Activated CD4-positive, alpha-beta T cell treated with anti-CD3 and anti-CD28 coated beads for 1 hour (primary cell): Measurements from ENCODE around the gene SAMD4A.

ENCODE experiments used
- DNase-seq: peaks from one replicate; pipeline ENCODE4 v3.0.0-alpha.2; 2020

Gene SAMD4A

DNA sequence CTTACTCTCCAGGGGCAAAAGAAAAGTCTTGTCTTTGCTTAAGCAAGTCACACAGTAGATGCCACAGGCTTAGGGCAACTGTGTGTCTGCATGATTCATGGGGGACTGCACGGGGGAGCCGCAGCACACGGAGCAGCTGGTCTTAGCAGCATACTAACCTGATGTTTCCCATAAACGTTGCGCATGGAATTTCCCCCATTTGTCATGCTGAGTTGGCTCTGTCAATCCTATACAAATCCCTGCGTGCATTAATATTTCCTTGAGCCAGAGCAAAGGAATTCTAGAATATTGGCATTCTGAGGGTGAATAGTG is 71.2 kb downstream of the SAMD4A start:
- DNase-seq = no peak

DNA sequence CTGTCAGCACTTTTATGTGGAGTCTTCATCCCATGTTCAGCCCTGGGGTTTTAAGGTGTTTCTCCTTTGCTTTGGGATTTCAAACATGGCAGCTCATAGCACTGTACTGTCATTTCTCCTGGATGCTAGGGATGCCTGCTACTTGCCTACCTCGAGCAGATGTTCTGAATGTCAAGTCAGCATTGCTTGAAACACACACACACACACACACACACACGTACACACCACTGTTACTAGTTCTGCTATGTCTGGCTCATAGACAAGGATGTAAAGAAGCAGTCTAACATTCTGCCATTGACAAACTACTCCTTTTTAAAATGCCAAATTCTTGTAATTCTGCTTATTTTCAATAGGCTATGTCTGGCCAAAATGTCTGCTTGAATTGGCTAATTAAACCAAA is 72.7 kb downstream of the SAMD4A start:
- DNase-seq = no peak

DNA sequence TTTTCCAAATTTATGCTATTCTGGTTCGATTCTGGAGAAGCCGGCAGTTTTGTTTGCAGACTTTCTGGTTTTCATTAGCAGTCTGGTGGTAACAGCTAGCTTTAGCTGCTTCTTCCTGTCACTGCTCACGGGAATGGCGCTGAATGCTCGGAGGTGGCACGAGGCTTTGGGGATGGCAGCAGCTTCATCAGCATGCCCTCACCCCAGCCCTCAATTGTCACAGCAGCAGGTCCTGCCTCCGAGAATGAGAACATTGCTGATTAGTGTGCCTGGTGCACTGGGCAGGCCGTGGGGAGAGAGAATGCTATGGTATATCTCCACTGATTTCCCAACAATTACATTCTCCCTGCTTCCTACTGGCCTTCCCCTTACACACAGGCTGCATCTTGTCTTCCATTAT is 73.6 kb downstream of the SAMD4A start:
- DNase-seq = no peak

DNA sequence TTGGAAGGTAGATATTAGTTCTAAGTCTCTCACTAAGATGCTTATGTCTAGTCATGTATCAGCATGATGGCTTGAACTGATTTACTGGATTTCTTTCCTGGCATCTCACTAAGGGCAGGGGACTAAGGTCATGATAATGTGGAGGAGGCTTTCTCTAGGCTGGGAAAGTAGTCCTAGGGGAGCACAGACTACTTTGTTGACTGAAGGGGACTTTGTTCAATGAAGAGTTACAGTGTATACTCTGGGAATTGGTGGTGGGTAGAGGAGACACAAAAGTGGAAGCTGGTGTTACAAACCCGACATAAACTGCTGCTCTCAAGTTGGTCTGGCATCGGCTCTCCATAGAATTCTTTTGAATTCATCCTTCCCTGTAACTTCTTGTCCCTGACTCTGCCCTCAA is 75.2 kb downstream of the SAMD4A start:
- no peak for DNase-seq

DNA sequence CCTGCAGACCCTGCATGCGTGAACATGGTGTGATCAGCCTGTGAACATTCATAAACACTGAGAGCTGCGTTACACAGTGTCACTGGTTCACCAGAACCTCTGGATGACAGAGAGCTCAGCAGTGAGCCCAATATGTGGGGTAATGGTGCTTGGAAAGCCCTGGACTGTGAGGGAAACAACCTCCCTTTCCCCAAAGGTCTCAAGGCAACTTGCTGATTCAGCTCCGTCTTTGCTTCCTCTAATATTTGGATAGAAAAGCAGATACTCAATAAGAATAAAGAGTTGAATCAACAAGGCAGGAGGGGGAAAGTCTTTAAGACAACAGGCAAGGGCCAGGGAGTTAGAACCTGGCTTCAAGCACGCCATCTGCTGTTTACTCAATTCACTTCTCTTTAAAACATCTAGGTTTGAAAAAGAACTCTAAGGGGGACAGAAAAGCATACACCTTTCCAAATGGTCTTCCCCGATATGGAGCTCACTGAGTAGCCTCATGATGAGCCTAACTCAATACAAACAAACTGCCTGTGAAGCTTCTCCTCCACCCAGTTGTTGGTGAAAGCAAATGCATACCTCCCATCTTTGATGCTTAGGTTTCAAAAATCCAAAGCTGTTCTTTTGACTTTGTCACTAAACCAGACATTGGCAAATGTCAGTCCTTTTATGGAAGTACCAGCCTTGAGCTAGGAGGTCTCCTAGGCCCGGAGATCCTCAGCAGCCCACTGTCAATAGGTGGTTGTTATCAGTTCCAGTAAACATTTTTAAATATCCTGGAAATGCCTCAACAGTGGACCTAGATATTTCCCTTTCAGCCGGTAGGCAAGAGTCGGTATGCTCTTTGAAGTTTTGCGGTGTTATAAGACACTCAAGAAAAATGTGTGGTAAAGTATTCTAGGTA is 76.1 kb downstream of the SAMD4A start:
- DNase-seq = no peak

GRCh38 chr14:54643696-54644176 is 76.8 kb downstream of the SAMD4A start:
- no peak for DNase-seq

DNA sequence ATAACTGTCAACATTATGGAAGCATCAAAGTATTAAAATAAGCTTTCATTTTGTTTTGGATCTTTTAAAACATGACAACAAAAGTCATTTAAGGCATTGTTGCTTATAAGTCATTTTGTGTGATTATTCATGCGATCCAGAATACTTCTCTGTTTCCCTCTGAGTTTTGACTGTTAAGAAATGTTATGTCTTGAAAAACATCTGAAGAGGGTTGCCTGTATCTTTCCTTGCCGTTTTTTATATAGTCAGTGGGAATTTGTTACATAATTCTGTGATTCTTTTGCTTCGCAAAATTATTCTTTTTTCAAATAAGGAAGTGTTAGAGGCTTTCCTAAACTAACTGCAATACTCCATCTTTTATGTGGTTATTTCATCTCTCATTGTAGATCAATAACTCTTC is 78.7 kb downstream of the SAMD4A start:
- DNase-seq = no peak

DNA sequence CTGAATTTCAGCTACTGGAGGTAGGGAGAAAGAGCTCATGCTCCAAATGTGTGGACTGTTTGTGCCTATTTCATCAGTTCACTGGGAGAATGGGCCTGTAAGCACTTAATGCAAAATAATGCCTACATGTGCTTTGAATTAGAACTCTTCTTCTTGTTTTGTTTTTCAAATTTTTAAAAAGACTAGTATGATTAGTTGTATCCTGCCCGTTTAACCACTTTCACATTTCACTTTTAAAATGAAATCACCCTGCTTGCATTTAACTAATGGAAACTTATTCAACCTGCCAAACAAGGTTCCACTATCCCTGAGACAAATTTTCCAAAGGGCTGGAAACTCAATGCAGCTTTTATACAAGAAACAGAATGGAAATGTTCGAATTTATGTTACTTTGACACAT is 79.7 kb downstream of the SAMD4A start:
- no peak for DNase-seq

DNA sequence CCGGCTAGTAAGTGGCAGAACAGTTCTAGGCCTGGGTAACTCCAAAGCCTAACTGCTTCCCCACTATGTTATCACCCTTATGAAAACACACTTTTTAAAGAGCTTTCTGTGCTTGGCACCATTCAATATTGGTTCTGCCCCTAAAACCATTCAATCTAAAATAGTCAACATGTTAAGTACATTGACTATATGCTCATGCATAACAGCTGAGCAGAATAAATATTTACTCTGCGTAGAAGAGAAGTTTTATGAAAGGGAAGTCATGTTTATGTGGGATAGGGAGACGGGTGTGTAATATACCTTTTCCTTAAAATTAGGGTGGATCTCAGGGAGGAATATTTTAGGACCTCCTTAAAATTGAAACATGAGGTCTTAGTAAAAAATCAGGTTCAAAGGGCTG is 80.5 kb downstream of the SAMD4A start:
- no peak for DNase-seq

GRCh38 chr14:54649056-54649455 is 82.1 kb downstream of the SAMD4A start:
- no peak for DNase-seq

GRCh38 chr14:54650331-54650958 is 83.5 kb downstream of the SAMD4A start:
- no peak for DNase-seq

- DNase-seq = no peak
Measured at GRCh38 chr14:54650959-54651351, 84.0 kb downstream of the SAMD4A start.

- DNase-seq = no peak
Measured at GRCh38 chr14:54651649-54652048, 84.7 kb downstream of the SAMD4A start.

DNA sequence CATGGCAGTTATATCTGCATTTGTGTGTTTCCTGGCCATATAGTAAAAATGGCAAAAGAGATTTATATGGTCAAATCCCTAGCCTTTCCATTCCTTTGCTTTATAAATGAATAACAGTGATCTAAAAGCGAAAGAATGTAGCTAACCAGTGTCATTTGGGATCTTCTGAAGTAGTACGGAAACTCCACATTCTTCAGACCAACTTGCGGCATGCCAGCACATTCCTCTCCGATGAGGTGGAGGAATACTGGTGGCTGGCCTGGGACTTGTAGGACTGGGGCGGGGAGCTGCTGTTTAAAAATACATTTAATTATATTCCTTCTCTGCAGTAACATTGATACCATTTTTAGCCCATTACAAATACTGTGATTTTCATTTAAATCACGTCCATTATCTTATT is 85.3 kb downstream of the SAMD4A start:
- no peak for DNase-seq

DNA sequence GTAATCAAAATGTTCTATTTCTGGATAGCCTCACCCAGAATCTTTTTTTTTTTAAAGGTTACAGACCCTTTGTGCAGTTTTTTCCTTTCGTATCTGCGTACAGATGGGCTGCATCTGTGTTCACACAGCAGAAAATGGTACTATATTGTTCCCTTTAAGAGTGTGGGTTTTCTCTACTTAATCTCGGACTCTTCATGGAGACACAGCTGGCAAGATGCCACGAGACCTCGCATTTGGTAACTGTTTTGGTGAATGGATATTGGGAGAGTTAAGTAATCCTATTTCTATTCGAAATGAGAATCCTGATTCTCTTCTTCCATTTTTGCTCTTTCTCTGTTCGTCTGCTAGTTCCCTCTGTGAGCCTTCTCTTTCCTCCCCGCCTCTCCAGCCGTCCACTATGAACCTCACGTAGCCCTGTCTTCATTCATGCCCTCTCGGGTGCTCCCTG is 85.7 kb downstream of the SAMD4A start:
- no peak for DNase-seq

DNA sequence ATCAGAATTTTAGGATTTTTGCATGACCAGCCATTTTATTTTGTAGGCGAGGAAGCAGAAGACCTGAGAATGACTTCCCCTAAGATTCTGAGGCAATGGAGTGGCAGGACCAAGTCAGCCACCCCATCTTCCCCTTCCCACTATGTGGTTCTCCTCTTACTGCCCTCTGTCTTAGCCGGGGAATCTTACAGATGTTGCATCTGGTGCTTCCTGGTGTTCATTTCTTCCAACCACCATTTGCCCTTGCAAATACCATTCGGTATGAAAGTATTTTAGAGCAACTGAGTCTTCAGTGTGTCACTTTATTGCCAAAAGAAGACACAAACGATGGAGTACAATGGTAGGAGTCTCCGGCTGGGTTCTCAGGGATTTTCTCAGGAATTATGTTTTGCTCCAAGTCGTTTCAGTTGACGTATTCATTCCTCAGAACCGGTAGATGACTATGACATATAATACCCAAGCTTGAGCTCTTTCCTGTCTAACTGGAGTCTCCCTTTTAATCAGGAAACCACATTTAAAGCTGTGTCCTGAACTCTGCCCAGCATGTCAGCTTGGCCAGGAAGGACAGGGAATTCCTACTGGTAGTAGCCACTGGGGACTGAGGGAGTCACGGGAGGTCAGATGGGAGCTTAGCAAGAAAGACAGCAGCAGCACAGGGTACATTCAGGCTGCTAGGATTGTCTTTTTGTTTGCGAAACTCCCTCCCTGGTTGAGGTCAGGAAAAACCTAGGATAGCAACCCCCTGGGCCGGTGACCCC is 87.0 kb downstream of the SAMD4A start:
- DNase-seq = no peak

DNA sequence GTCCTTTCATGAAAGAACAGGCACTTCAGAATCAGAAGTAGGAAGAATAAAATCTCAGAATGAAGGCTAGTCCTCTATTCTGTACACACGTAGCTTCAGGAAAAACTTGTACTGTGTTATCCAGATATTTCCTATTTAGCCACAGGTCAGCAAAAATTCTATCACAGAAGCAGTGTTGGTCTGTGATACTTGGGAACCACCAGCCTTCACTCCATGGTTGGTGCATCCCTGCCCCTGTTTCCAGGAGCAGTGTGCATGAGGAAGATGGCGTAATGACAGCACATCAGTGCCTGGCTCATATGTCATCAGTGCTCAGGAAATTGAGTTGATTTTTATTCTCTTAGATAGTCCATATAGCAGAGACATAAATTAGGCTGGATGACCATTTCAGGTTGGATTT is 87.7 kb downstream of the SAMD4A start:
- DNase-seq = no peak

DNA sequence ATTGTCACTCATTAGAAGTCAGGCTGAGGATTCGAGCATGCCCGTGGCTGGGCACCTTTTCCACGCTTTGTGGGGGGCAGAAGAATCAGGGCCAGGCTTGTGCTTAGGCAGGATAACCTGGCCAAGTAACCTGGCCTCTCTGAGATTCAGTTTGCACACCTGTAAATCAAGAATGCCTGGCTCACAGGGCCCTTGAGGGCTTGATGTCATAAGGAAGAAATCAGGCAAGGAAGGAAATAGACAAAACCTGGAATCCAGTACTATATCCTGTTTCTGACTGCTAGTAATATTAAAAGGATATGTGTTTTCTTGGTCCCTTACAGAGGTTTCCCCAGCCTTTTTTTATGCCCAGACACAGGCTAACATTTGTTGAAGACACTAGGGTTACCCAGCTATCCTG is 91.9 kb downstream of the SAMD4A start:
- no peak for DNase-seq

DNA sequence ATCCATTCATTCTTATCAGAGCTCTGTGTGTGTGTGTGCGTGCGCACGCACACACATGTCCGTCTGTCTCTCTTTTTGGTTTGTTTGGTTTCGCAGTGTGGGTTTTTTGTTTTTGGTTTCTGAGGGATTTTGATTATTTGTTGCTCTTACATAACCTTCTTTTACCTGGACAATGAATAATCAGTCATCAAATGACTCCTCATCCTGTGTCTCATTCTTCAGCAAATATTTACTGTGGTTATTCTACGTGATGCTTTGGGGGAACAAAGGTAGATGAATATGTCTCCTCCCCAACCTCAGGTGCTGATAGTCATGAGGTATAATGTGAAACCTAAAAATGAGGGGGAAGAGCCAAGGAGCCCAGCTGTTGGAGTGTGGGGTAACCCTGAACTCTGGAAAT is 92.4 kb downstream of the SAMD4A start:
- no peak for DNase-seq

DNA sequence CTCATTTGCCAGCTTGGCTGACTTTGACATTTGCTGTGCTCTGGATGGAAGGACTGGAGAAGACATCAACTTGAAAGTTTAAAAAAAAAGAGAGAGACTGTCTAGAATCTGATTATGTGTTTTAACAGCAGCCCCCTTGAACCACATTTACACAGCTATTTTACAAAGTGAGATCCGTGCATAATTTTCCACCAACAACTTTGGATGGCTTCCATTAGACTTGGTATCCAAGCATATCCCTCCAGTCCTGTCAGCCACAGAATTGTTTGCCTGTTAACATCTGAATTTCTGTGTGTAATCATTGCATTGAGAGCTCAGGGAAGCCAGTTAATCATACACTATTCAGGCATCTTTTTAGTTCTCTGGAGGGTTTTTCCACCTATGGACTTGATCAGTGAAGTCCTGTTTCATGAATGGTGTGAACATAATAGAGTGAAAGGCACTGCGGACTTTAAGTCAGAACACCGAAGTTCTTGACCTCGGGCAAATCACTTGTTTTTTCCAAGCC is 93.7 kb downstream of the SAMD4A start:
- no peak for DNase-seq

- DNase-seq = no peak
Measured at GRCh38 chr14:54662491-54663133, 95.7 kb downstream of the SAMD4A start.

GRCh38 chr14:54664961-54665360 is 98.0 kb downstream of the SAMD4A start:
- DNase-seq = no peak

DNA sequence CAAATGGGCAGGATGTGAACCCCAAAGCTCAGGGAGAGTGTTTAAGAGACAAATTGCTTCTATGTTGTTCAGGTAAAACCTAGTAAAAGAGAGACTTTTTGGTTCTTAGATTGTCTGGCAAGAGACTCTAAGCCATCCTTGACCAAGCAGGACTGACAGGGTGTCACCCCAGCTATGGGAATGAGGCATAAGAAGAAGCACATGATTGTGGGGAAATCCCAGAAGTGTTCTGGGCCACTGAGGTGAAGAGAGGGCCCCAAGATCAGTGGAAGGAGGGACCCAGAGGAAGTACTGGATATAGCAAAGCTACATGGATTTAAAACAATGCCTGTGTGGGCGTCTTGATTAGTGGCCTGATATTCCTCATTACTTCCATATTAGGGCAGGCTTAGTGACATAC is 99.0 kb downstream of the SAMD4A start:
- DNase-seq = no peak
